ENCODE measurements around the gene CDK3.

GRCh38 chr17:76054112-76054476, 53.4 kb downstream of the CDK3 start:
- TF ChIP-seq CTCF (IDR thresholded peaks at IDR 0.05), result no peak
- no peak for TF ChIP-seq POLR2A (IDR thresholded peaks at IDR 0.05)
